Retinal pigment epithelial cell (primary cell): Measurements from ENCODE around the gene TMEM86A.

Source experiments
- DNase-seq: peaks from one replicate; pipeline ENCODE4 v3.0.0-alpha.2; 2010; ENCODE audit warnings: low read depth
- H3K4me3 ChIP-seq: 2 replicates; pipeline ENCODE4 v1.5.1; 2011; ENCODE audit warnings: mild to moderate bottlenecking, low read length, control low read depth, moderate library complexity
- TF ChIP-seq, protein P1 (sequence below): conservative IDR thresholded peaks from 2 replicates; pipeline ENCODE4 v1.5.1; 2011; ENCODE audit warnings: low read depth, low read length, control low read depth, inconsistent platforms

TMEM86A gene

DNA sequence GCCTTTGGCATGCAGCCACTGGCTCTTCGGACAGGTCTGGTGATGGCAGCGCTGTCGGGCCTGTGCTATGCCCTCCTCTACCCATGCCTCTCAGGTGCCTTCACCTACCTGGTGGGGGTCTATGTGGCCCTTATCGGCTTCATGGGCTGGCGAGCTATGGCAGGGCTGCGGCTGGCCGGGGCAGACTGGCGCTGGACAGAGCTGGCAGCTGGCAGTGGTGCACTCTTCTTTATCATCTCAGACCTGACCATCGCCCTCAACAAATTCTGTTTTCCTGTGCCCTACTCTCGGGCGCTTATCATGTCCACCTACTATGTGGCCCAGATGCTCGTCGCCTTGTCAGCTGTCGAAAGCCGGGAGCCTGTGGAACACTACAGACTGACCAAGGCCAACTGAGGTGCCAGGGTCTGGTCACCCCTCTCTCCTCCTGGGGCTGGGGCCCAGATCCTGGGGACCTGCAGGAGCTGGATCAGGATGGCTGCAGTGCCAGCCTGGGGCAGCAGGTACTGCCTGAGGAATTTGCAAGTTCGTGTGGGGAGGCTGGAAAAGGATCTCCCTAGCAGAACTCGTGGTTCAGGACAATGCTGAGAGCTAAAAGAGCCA, 3.1 kb downstream of the TMEM86A start:
- H3K4me3 ChIP-seq = no peak overlapping the region
- TF ChIP-seq, protein P1, sequence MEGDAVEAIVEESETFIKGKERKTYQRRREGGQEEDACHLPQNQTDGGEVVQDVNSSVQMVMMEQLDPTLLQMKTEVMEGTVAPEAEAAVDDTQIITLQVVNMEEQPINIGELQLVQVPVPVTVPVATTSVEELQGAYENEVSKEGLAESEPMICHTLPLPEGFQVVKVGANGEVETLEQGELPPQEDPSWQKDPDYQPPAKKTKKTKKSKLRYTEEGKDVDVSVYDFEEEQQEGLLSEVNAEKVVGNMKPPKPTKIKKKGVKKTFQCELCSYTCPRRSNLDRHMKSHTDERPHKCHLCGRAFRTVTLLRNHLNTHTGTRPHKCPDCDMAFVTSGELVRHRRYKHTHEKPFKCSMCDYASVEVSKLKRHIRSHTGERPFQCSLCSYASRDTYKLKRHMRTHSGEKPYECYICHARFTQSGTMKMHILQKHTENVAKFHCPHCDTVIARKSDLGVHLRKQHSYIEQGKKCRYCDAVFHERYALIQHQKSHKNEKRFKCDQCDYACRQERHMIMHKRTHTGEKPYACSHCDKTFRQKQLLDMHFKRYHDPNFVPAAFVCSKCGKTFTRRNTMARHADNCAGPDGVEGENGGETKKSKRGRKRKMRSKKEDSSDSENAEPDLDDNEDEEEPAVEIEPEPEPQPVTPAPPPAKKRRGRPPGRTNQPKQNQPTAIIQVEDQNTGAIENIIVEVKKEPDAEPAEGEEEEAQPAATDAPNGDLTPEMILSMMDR = no peak
- DNase-seq = no peak

DNA sequence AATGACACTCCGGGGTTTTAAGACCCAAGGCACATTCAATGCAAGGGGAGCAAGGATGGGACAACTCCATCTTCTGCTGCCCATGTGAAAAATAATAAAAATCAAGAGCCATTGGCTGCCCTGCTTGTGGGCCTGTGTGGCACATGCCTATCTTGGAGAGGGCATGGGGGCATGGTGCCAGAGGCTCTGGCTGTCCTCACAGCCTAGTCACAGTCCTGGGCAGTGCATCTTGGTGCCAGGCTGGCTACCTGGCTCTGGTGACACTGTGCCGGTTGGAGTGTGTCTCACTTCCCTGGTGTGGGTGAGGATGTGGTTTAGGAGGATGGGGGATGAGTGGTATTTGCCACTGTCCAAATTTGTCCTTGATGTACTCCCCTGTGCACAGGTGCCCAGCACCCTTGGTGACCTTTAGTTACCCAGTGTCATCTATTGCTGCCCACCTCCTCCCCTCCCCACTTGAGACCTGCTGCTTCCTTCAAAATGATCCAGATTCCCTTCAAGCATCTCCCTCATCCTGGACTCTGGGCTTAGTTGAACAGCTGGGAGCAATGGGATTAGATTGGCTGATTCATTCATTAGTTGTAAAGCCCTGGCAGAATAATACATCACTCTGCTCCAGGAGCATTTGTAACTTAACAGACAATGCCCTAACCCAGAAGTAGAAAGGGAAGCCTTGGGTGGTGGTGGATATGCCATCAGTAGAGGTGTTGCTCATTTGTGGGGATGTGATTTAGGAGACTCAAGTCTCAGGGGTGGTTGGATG, 4.6 kb downstream of the TMEM86A start:
- H3K4me3 ChIP-seq = no peak overlapping the region
- DNase-seq = no peak
- TF ChIP-seq, protein P1 = no peak

DNA sequence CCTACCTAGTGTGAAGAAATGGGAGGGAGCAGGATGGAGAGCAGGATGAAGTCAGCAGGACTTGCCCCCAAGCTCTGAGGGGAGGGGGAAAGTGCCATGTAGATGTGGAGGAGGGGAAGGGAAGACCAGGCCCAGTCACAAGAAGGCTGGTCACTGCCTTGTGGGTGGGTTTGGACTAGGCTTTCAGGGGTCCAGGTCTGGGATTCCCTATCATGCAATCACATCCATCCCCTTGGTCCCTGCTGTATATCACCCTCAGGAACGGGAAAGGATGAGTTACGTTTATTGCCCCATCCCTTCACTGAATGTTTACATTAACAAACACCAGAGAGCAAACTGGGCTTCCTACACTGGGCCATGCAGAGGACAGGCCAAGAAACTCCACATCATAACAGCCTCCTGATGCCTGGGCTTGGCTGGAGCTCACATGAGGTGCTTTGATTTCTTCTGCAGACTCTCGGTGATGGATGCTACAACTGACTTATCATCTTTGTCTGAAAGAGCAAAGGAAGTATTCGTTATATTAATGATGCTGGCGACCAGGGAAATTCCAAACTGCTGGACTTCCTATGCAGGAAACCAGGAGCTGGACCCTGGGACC, 5.6 kb downstream of the TMEM86A start:
- TF ChIP-seq, protein P1 = no peak
- H3K4me3 ChIP-seq = no peak overlapping the region
- no peak for DNase-seq

DNA sequence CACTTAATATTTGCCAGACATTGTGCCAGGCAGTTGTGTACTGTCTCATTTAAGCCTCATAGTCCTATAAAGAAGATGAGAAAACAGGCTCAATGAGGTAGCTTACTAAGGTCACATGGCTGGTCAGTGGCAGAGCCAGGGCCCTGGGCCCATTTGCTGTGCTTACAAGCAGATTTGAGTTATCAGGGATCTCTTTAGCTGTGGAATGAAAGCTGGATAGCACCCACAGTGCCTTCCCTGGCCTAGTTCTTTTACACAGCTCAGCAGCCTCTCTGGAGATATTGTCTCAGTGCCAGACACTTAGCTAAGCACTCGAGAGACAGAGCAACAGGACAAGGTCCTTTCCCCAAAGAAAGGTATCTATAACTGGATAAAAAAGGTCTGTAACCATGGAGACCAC, 6.1 kb downstream of the TMEM86A start:
- no peak for DNase-seq
- no peak overlapping the region for H3K4me3 ChIP-seq
- TF ChIP-seq, protein P1 = no peak

DNA sequence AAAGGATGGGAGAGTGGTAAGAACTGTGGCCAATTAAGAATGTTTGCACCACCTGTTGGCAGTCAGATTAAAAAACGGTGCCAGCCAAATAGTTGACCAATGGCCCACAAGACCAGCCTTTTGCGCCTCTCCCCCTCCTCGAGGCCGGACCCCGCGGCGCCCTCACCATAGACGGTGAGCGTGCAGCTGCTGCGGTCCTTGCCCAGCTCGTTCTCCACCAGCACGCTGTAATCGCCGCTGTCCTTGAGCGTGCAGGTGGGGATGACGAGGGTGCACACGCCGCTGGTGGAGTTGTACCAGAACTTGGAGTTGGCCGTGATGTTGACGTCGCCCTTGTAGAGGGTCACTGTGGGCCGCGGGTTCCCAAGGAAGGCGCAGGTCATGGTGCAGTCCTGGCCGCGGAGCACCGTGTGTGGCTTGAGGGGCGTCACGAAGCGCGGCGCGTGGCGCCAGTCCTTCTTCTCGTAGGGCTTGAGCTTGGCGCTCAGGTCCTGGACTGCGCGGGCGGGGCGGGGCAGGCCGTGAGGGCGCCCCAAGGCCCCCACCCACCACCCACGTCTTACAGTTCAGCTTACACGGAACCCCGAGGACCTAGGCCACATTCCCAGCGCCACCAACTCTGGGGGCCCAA, 7.2 kb downstream of the TMEM86A start:
- TF ChIP-seq, protein P1 = no peak
- H3K4me3 ChIP-seq = peak overlapping the region; percentile 66

DNA sequence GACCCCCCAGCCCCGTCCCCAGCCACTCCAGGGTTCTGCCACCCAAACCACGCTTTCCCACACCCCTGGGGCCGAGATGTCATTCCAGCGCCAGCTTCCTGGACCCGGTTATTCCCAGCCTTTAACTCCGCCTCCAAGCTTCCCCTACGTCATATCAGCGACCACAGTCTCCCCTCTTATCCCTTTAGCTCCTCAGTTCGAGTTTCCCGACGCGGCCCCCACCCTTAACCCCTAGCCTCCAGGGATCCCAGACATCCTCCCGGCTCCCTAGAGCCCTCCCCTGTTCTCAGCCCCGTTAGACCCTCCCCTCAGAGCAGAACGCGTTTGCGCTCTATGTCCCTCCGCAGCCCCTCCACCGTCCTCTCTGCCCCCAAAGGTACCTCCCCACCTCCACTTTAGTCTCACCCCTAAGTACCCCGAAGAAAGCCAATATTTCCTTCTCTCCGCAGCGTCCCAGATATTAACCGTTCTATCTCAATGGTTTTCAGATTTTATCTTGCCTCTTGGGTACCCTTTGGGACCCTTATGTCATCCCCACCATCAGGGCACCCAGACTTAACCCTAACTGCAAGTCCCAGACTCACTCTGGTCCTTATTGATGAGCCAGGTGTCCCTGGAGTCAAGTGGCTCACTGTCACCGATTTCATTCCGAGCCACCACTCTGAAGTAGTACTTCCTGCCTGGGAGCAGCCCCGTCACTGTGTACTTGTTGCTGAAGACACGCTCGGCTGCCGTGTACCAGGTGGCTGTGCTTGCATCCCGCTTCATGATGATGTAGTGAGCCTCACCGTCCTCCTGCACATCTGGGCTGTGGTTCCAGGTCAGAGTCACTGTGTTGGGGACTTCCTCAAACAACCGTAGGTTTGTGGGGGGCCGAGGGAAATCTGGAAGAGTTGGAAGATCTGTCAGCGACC, 8.0 kb downstream of the TMEM86A start:
- peak overlapping the region; percentile 66 for H3K4me3 ChIP-seq
- TF ChIP-seq, protein P1 = no peak
- DNase-seq = no peak

More for the DNA sequence above, 7.2 kb downstream of the TMEM86A start:
- DNase-seq = no peak
